GM18499 (cell line): ENCODE data around the gene CNOT1.

Source experiments
- ATAC-seq: cut with Tn5 transposase; IDR thresholded peaks from one replicate; pipeline ENCODE4 v1.9.1; 2021; ENCODE audit warnings: moderate number of reproducible peaks; ENCODE audit not compliant: insufficient read depth, unreplicated experiment

Gene CNOT1

GRCh38 chr16:58532414-58532813 lies 97.2 kb downstream of the CNOT1 start:
- no peak for ATAC-seq

- no peak for ATAC-seq
These were observed 99.4 kb downstream of the CNOT1 start for GRCh38 chr16:58530179-58530578.

- ATAC-seq: no peak
These were observed 109.9 kb downstream of the CNOT1 start for GRCh38 chr16:58519707-58520106.

DNA sequence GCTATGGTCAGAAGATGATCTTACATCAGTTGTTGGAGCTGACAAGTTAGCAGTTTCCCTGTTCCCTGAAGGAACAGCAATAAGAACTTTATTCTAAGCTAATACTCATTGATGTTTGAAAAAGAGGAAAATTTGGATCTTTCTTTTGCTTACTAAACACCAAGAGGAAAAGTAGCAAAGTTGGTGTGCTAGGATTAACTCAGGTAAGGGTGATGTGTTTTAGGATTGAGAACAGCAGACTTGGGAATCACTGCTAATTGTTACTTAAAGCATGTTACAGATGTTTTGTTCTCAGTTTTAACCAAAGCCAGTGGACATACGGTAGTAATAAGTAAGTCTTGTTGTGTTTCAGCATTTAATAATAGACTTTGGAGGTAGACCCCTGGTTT lies 110.7 kb downstream of the CNOT1 start:
- ATAC-seq: no peak

- ATAC-seq: peak; percentile 30
These were observed 111.3 kb downstream of the CNOT1 start for GRCh38 chr16:58518083-58518979.

- no peak for ATAC-seq
These were observed 112.9 kb downstream of the CNOT1 start for GRCh38 chr16:58516768-58517107.

- no peak for ATAC-seq
These were observed 113.5 kb downstream of the CNOT1 start for GRCh38 chr16:58515871-58516767.

DNA sequence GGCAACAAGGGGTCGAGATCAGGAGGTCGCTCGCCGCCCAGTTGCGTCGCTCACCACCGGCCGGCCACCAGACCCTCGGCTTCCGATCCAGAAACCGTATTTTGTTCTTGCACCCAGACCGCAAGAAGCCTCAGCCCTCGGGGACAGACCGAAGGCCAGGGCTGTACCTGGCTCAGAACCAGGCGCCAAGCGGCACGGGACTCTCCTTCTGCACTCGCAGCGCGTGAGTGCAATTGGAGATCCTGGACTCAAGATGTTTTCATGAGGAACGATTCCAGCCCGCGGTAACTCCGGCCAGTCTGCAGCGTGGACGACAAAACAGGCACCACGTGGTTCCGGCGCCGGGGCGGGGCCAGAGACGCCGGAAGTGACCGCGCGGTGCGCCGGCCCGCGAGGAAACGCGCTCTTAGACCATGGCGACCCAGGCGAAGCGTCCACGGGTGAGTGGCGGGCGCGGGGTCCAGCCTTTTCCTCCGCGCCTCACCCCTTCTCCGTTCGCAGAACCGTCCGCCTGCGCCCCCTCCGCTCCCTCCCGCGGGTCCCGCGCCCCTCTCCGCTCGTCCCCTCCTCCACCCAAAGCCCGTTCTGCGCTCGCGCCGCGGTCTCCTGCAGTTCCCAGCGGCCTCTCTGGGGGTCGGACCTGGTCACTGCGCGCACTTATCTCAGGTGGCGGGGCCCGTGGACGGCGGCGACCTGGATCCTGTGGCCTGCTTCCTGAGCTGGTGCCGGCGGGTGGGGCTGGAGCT lies 114.3 kb downstream of the CNOT1 start, which contains the start of gene SETD6:
SETD6 (plus strand) TSS at position 393 of the 746 bp plus-strand sequence; CDS start at position 414, 21 bp downstream.
- ATAC-seq: peak; percentile 41

- ATAC-seq: no peak
These were observed 115.8 kb downstream of the CNOT1 start for GRCh38 chr16:58513874-58514273.

GRCh38 chr16:58511933-58512815 lies 117.5 kb downstream of the CNOT1 start:
- ATAC-seq: peak; percentile 35

DNA sequence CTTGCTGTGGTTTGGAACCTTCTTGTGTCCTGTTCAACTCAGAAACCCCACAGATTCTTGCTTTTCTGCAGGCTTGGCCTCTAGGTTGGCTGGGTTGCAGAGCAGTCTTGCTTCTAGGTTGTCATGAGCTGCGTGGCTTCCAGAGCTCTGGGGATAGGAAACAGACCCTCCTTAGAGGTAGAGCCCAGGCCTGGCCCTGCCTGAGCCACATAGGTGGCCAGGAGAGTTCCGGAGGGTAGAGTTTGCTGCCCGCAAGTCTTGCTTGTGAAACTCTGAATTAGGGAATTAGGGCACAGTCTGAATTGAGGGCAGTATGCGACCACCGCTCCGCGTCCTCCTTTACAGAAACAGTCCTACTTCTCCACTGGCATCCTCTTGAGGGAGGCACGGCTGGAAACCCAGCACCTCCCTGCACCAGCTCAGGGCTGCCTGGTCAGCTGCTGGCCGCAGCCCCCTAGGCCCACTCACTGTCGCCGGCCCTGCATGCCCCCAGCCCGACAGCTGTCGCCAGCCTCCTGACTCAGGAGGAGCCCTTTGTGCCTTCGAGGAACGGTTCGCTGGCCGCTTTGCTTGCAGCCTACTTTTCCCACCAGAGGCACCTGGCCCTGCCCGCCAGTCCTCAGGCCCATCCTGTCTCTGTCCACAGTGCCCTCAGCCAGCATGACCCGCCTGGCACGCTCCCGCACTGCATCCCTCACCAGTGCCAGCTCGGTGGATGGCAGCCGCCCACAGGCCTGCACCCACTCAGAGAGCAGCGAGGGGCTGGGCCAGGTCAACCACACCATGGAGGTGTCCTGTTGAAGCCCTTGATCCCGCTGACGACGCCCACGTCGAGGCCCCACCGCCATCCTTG lies 118.6 kb downstream of the CNOT1 start:
- no peak for ATAC-seq

DNA sequence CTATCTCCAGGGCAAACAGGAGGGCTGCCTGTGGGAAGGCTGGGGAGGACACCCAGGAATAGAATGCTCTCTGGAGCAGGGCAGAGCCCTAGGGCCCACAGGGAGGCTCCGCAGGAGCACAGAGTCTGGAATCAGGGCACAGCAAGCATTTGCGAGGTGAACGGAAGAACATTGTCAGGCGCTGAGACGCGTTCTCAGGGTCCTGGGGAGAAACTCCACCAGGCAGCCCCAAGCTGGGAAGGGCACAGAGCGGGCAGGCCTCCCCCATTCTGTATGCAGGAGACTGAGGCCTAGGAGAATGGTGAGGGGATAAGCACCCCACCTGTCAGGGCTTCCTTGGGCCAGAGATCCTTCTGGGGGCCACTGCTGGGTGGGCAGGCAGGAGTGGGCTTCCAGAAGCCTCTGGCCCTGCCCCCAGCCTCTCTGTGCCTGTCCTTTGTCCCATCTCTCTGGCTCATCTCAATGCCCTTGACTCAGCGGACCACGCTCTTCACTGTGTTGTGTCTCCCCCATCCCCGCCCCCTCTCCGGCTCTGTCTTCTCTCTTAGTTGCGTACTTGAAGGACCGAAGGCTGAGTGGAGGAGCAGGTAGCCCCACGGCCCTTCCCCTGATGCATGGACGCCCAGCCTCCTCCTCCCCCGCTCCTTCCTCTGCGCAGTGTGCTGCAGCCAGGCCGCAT lies 119.4 kb downstream of the CNOT1 start:
- ATAC-seq: no peak

DNA sequence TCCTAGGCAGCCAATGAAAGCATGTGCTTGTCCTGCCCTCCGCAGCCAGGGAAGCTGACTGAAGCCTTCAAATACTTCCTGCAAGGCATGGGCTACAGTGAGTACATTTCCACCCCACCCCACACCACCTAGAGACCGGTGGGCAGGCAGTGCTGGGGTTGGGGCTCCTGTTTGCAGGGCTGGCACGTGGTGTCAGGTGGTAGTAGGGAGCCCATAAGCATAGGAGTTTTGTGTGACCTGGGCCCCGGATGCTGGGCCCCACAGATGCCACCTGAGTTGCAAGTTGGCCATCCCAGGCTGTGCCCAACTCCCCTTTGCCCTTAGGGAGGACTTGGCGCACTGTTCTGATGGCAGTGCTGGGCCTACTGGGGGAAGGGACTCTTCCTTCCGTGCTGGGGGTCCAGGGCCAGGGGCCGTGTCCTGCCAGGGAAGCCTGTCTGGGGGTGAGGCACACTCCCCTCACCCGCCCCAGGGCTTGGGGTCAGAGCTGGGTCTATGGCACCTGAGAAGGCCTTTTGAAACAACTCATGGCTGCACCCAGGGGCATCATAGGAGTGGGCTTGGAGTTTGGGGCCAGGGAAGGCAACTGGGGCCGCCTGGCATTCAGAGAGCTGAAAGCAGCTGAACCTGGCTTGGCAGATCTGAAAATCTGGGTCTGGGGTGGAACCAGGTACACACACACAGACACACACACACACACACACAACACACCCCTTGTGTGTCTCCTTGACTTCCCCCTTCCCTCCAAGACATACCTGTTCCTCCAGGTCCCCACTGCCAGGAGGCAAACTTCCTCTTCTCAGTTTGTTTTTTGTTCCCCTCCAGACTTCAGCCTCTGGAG lies 120.2 kb downstream of the CNOT1 start:
- no peak for ATAC-seq

- no peak for ATAC-seq
These were observed 120.9 kb downstream of the CNOT1 start for GRCh38 chr16:58508671-58509251.

- no peak for ATAC-seq
These were observed 121.5 kb downstream of the CNOT1 start for GRCh38 chr16:58507963-58508670.
